Measurements from ENCODE around the gene C16orf87.

The C16orf87 gene

GRCh38 chr16:46756772-46757171 is 74.2 kb downstream of the C16orf87 start:
- Histone ChIP-seq H3K4me1 (ENCODE audit: insufficient read depth, low read length) (no peaks in the 10 kb centered on the region), H4K20me1 (ENCODE audit: insufficient read depth, low read length) (no peaks in the 10 kb centered on the region), H3K36me3 (ENCODE audit: insufficient read depth, low read length) (no peaks in the 10 kb centered on the region), H3K79me2 (ENCODE audit: insufficient read depth, low read length) (no peaks in the 10 kb centered on the region), H3K9ac (ENCODE audit: low read depth, low read length) (no peak overlapping the region), H3K9me3 (ENCODE audit: insufficient read depth, low read length, severe bottlenecking) (no peaks in the 10 kb centered on the region), H3K4me3 (ENCODE audit: low read depth in 1 of 2, low read length in 2 of 2) (no peak overlapping the region), H3K27ac (ENCODE audit: low read length) (no peak overlapping the region), H3K4me2 (ENCODE audit: insufficient read depth, low read length) (no peak overlapping the region), H2AFZ (ENCODE audit: low read depth, low read length) (no peak overlapping the region), H3K27me3 (ENCODE audit: insufficient read depth, low read length, poor library complexity) (no peaks in the 10 kb centered on the region)
- DNase-seq (no peak), ATAC-seq (ENCODE audit: insufficient read depth, low read depth) (no peak)
- no peak for TF ChIP-seq EZH2 (IDR thresholded peaks at IDR 0.05; ENCODE audit: borderline replicate concordance, low read depth, low read length, severe bottlenecking)
- no peak for TF ChIP-seq CTCF (IDR thresholded peaks at IDR 0.05; ENCODE audit: borderline replicate concordance, extremely low read depth, low read length, poor library complexity, severe bottlenecking)

- H3K9ac ChIP-seq (ENCODE audit: low read depth, low read length), result no peak overlapping the region
- no peak overlapping the region for H3K4me2 ChIP-seq (ENCODE audit: insufficient read depth, low read length)
- no peaks in the 10 kb centered on the region for H3K27me3 ChIP-seq (ENCODE audit: insufficient read depth, low read length, poor library complexity)
- H4K20me1 ChIP-seq (ENCODE audit: insufficient read depth, low read length), result no peaks in the 10 kb centered on the region
- H3K4me1 ChIP-seq (ENCODE audit: insufficient read depth, low read length), result no peaks in the 10 kb centered on the region
- no peaks in the 10 kb centered on the region for H3K79me2 ChIP-seq (ENCODE audit: insufficient read depth, low read length)
- no peak for ATAC-seq (ENCODE audit: insufficient read depth, low read depth)
- TF ChIP-seq EZH2 (IDR thresholded peaks at IDR 0.05; ENCODE audit: borderline replicate concordance, low read depth, low read length, severe bottlenecking) (no peak), CTCF (IDR thresholded peaks at IDR 0.05; ENCODE audit: borderline replicate concordance, extremely low read depth, low read length, poor library complexity, severe bottlenecking) (no peak)
- no peaks in the 10 kb centered on the region for H3K9me3 ChIP-seq (ENCODE audit: insufficient read depth, low read length, severe bottlenecking)
- H3K27ac ChIP-seq (ENCODE audit: low read length), result no peak overlapping the region
- DNase-seq, result no peak
- no peak overlapping the region for H2AFZ ChIP-seq (ENCODE audit: low read depth, low read length)
- H3K4me3 ChIP-seq (ENCODE audit: low read depth in 1 of 2, low read length in 2 of 2), result no peak overlapping the region
- no peaks in the 10 kb centered on the region for H3K36me3 ChIP-seq (ENCODE audit: insufficient read depth, low read length)
Observed at GRCh38 chr16:46753015-46753414, 78.0 kb downstream of the C16orf87 start.

DNA sequence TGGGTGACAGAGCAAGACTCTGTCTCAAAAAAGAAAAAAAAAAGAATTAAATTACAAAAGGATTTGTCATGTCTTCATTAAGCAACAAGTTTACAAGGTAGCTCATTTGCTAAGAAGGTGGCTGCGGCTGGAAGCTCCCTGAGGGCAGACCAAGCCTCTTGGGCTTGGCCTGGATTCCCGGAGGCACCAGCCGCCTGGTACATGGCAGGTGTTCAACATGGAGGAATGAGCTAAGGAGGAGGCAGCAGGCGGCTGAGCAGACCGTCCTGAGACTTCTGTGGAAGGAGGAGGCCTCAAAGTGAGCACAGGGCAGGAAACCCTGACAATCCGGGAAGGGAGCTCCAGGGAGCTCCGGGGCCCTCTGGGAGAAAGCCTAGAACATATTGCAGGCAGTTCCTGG is 79.6 kb downstream of the C16orf87 start:
- no peaks in the 10 kb centered on the region for H4K20me1 ChIP-seq (ENCODE audit: insufficient read depth, low read length)
- no peaks in the 10 kb centered on the region for H3K79me2 ChIP-seq (ENCODE audit: insufficient read depth, low read length)
- H3K4me2 ChIP-seq (ENCODE audit: insufficient read depth, low read length), result no peak overlapping the region
- ATAC-seq (ENCODE audit: insufficient read depth, low read depth) (no peak), DNase-seq (no peak)
- no peak overlapping the region for H3K27ac ChIP-seq (ENCODE audit: low read length)
- no peak overlapping the region for H3K9ac ChIP-seq (ENCODE audit: low read depth, low read length)
- no peak overlapping the region for H2AFZ ChIP-seq (ENCODE audit: low read depth, low read length)
- H3K4me1 ChIP-seq (ENCODE audit: insufficient read depth, low read length), result no peaks in the 10 kb centered on the region
- H3K36me3 ChIP-seq (ENCODE audit: insufficient read depth, low read length), result no peaks in the 10 kb centered on the region
- no peaks in the 10 kb centered on the region for H3K9me3 ChIP-seq (ENCODE audit: insufficient read depth, low read length, severe bottlenecking)
- TF ChIP-seq EZH2 (IDR thresholded peaks at IDR 0.05; ENCODE audit: borderline replicate concordance, low read depth, low read length, severe bottlenecking), result no peak
- H3K27me3 ChIP-seq (ENCODE audit: insufficient read depth, low read length, poor library complexity), result no peaks in the 10 kb centered on the region
- no peak overlapping the region for H3K4me3 ChIP-seq (ENCODE audit: low read depth in 1 of 2, low read length in 2 of 2)

DNA sequence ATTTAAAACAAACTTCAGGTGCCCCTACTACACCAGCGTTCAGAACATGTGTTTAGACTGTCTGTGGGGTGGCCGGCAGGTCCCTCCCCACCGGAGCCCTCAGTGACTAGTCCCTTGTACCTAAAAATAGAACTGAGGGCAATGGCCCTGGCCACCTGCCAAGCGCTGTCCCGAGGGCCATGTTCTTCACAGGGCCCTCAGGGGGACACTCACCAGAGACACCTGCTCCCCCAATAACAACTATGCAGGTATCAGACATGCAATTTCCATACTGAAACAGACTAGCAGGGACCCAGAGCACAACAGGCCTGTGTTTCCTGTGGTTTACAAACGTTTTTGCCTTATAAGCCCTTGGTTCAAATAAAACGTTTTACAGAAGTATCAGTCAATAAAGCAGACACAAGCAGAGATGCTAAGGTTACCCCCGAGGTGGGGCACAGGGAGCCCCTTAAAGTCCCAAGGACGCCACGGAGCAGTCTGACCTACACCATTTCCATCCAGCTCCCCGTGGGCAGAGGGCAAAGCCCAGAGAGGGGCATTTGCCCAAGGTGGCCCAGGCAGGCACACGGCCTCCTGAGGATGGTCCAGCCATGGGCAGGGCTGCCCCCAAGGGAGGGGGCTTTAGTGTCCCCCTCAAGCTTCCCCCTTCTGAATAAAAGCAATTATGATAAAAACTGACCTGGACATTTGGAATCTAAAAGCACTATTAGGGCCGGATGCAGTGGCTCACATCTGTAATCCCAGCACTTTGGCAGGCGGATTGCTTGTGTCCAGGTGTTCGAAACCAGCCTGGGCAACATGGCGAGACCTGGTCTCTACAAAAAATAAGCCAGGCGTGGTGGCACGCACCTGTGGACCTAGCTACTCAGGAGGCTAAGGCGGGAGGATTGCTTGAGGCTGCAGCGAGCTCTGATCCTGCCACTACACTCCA is 81.9 kb downstream of the C16orf87 start:
- H3K4me2 ChIP-seq (ENCODE audit: insufficient read depth, low read length), result no peak overlapping the region
- no peak overlapping the region for H3K4me3 ChIP-seq (ENCODE audit: low read depth in 1 of 2, low read length in 2 of 2)

More for the DNA sequence above, 81.9 kb downstream of the C16orf87 start:
- no peak overlapping the region for H3K27ac ChIP-seq (ENCODE audit: low read length)
- H3K9me3 ChIP-seq (ENCODE audit: insufficient read depth, low read length, severe bottlenecking), result no peaks in the 10 kb centered on the region
- TF ChIP-seq CTCF (IDR thresholded peaks at IDR 0.05; ENCODE audit: borderline replicate concordance, extremely low read depth, low read length, poor library complexity, severe bottlenecking) (no peak), EZH2 (IDR thresholded peaks at IDR 0.05; ENCODE audit: borderline replicate concordance, low read depth, low read length, severe bottlenecking) (no peak)
- H3K36me3 ChIP-seq (ENCODE audit: insufficient read depth, low read length), result no peaks in the 10 kb centered on the region
- no peaks in the 10 kb centered on the region for H3K4me1 ChIP-seq (ENCODE audit: insufficient read depth, low read length)
- H3K9ac ChIP-seq (ENCODE audit: low read depth, low read length), result no peak overlapping the region
- no peak overlapping the region for H2AFZ ChIP-seq (ENCODE audit: low read depth, low read length)
- ATAC-seq (ENCODE audit: insufficient read depth, low read depth) (no peak), DNase-seq (no peak)
- no peaks in the 10 kb centered on the region for H3K27me3 ChIP-seq (ENCODE audit: insufficient read depth, low read length, poor library complexity)
- no peaks in the 10 kb centered on the region for H4K20me1 ChIP-seq (ENCODE audit: insufficient read depth, low read length)
- no peaks in the 10 kb centered on the region for H3K79me2 ChIP-seq (ENCODE audit: insufficient read depth, low read length)

All from DND-41 (cell line).